ENCODE results near the gene IL12B.
"Not testable (repeated sequence)": the region's sequence is repeated elsewhere in the genome, so short reads cannot be mapped to it uniquely, and the experiment has no call there.

Gene IL12B

DNA sequence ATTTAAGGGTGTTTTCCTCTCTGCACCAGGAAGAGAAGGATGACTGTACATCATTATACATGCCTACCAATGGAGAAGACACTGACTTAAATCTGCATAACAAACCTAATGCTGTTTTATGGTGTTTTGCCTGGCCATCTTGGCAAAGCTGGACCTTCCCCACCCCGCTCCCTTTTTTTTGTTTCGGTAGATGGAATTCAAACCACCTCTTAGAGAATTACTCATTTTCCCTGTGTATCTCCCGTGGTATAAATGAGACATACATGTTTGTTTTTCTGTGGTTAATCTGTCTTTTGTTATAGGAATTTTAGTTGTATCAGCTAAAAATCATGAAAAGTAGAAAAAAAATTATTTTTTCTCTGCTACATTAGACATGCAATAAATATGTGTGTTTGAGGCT, 28.8 kb downstream of the IL12B start:
- no peaks in the 10 kb centered on the region for H3K27me3 ChIP-seq (ENCODE audit: control insufficient read depth in 2 of 2, insufficient read depth in 2 of 2, low read length in 2 of 2)
- H3K4me1 ChIP-seq (ENCODE audit: control insufficient read depth in 2 of 2, insufficient read depth in 2 of 2, low read length in 2 of 2), result no peaks in the 10 kb centered on the region
- H3K36me3 ChIP-seq (ENCODE audit: control insufficient read depth in 2 of 2, insufficient read depth in 2 of 2, low read length in 2 of 2), result no peaks in the 10 kb centered on the region
- H3K27ac ChIP-seq (ENCODE audit: low read depth in 2 of 2, low read length in 2 of 2), result no peak overlapping the region
- no peak overlapping the region for H3K4me3 ChIP-seq (ENCODE audit: low read length in 2 of 2)
- no peak overlapping the region for H3K9ac ChIP-seq (ENCODE audit: low read depth in 1 of 2, low read length in 2 of 2)
- peaks cover 0 to 7% of the 10 kb centered on the region in 2 donors for H3K9me3 ChIP-seq (ENCODE audit: control insufficient read depth in 2 of 2, low read length in 2 of 2)

DNA sequence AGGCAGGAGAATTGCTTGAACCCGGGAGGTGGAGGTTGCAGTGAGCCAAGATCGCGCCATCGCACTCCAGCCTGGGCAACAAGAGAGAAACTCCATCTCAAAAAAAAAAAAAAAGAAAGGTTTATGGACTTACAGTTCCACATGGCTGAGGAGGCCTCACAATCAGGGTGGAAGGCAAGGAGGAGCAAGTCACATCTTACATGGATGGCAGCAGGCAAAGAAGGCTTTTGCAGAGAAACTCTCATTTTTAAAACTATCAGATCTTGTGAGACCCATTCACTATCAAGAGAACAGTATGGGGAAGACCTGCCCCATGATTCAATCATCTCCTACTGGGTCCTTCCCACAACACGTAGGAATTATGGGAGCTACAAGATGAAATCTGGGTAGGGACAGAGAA, 33.0 kb downstream of the IL12B start:
- not testable (repeated sequence) for H3K9me3 ChIP-seq (ENCODE audit: control insufficient read depth in 2 of 2, low read length in 2 of 2); H3K4me3 ChIP-seq (ENCODE audit: low read length in 2 of 2); H3K27ac ChIP-seq (ENCODE audit: low read depth in 2 of 2, low read length in 2 of 2); H3K4me1 ChIP-seq (ENCODE audit: control insufficient read depth in 2 of 2, insufficient read depth in 2 of 2, low read length in 2 of 2); H3K9ac ChIP-seq (ENCODE audit: low read depth in 1 of 2, low read length in 2 of 2); H3K36me3 ChIP-seq (ENCODE audit: control insufficient read depth in 2 of 2, insufficient read depth in 2 of 2, low read length in 2 of 2); H3K27me3 ChIP-seq (ENCODE audit: control insufficient read depth in 2 of 2, insufficient read depth in 2 of 2, low read length in 2 of 2)

DNA sequence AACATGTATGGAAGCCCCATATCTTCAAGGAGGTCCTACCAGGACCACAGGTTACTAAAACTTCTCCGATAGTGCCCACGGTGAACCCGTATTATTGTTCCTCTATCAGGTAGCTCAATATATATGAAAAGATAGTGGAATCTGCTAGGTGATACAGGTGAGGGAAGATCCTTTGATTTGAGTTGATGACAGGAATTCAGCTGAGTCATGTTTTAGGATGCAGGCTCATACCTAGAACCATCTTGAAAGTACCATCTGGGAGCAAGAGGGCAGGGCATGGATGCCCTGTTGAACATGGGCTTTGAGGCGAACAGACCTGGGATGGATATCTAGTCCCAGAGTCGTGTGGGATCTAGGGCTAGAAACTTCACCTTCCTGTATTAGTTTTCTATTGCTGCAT, 35.4 kb downstream of the IL12B start:
- no peak overlapping the region for H3K9ac ChIP-seq (ENCODE audit: low read depth in 1 of 2, low read length in 2 of 2)
- H3K36me3 ChIP-seq (ENCODE audit: control insufficient read depth in 2 of 2, insufficient read depth in 2 of 2, low read length in 2 of 2), result no peaks in the 10 kb centered on the region
- H3K9me3 ChIP-seq (ENCODE audit: control insufficient read depth in 2 of 2, low read length in 2 of 2), result no peaks in the 10 kb centered on the region
- no peak overlapping the region for H3K4me3 ChIP-seq (ENCODE audit: low read length in 2 of 2)
- H3K4me1 ChIP-seq (ENCODE audit: control insufficient read depth in 2 of 2, insufficient read depth in 2 of 2, low read length in 2 of 2), result no peaks in the 10 kb centered on the region
- H3K27me3 ChIP-seq (ENCODE audit: control insufficient read depth in 2 of 2, insufficient read depth in 2 of 2, low read length in 2 of 2), result no peaks in the 10 kb centered on the region
- no peak overlapping the region for H3K27ac ChIP-seq (ENCODE audit: low read depth in 2 of 2, low read length in 2 of 2)

DNA sequence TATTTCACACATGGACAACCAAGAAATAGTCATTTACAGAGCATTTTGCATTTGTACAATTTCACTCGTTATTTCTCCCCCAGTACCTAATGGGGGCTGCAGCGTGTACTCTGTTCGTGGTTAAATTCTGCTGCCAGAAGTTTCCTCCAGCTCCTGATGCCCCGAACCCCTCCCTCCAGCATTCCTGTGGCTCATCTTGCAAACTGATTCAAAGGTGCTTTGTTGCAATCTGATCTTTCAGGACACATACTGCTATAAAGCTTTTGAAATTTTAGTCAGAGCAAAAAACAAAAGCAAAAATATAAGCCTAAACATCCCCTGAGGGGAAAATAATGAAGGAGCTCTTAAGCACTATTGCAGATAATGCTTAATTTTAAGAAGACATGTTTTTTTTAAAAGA, 39.5 kb downstream of the IL12B start:
- H3K9ac ChIP-seq (ENCODE audit: low read depth in 1 of 2, low read length in 2 of 2), result no peak overlapping the region

DNA sequence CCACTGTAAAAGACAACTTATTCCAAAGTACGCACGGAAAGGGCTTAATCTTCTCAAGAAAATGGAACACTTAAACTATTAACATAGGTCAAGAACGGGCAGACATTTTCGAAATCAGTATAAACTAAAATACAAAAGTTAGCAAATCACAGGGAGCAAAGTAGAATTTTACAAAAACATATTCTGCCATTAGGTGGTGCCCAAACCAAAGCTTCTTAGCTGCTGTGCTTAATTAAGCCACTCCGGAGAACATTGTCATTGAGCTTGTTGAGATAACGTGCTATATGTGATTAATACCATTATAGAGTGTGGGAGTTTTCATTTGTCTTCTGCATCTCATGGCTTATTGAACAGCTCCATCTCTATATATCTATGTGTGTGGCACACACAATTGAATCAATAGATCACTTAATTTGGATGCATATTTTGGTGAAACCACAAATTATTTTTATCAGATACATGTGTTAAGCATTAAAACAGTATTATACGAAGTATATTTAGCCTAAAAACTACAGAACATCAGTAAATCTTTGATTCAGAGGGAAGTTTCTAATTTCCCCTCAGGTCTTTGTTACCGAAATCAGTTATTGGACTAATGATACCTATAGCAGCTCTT, 43.8 kb downstream of the IL12B start:
- H3K36me3 ChIP-seq (ENCODE audit: control insufficient read depth in 2 of 2, insufficient read depth in 2 of 2, low read length in 2 of 2), result peaks cover 4 to 7% of the 10 kb centered on the region in 2 donors
- no peaks in the 10 kb centered on the region for H3K9me3 ChIP-seq (ENCODE audit: control insufficient read depth in 2 of 2, low read length in 2 of 2)
- no peak overlapping the region for H3K27ac ChIP-seq (ENCODE audit: low read depth in 2 of 2, low read length in 2 of 2)
- no peak overlapping the region for H3K4me3 ChIP-seq (ENCODE audit: low read length in 2 of 2)
- no peaks in the 10 kb centered on the region for H3K4me1 ChIP-seq (ENCODE audit: control insufficient read depth in 2 of 2, insufficient read depth in 2 of 2, low read length in 2 of 2)
- H3K9ac ChIP-seq (ENCODE audit: low read depth in 1 of 2, low read length in 2 of 2), result no peak overlapping the region
- no peaks in the 10 kb centered on the region for H3K27me3 ChIP-seq (ENCODE audit: control insufficient read depth in 2 of 2, insufficient read depth in 2 of 2, low read length in 2 of 2)

More for the DNA sequence above, 39.5 kb downstream of the IL12B start:
- Histone ChIP-seq H3K36me3 (ENCODE audit: control insufficient read depth in 2 of 2, insufficient read depth in 2 of 2, low read length in 2 of 2) (no peaks in the 10 kb centered on the region), H3K27me3 (ENCODE audit: control insufficient read depth in 2 of 2, insufficient read depth in 2 of 2, low read length in 2 of 2) (no peaks in the 10 kb centered on the region), H3K4me1 (ENCODE audit: control insufficient read depth in 2 of 2, insufficient read depth in 2 of 2, low read length in 2 of 2) (no peaks in the 10 kb centered on the region), H3K27ac (ENCODE audit: low read depth in 2 of 2, low read length in 2 of 2) (no peak overlapping the region), H3K9me3 (ENCODE audit: control insufficient read depth in 2 of 2, low read length in 2 of 2) (no peaks in the 10 kb centered on the region), H3K4me3 (ENCODE audit: low read length in 2 of 2) (no peak overlapping the region)

DNA sequence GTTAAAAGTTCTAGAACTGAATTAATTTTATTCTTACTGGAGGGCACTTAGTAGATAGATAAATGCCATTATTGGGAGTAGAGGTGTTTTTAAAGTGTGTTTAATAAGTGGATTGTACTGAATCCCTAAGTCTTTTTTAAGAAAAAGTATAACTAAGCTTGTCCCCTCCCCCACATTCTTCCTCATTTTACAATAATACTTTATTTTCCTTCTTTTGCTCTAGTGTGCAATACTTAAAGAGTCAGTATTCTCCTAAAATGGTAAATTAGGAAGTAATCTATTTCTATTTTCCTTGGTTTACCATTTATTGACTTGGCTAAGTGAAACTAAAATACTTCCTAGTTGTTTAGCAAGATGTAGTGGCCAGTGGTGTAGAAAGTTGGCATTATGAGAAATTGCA, 55.6 kb downstream of the IL12B start:
- Histone ChIP-seq H3K4me3 (ENCODE audit: low read length in 2 of 2) (no peak overlapping the region), H3K27me3 (ENCODE audit: control insufficient read depth in 2 of 2, insufficient read depth in 2 of 2, low read length in 2 of 2) (no peaks in the 10 kb centered on the region), H3K4me1 (ENCODE audit: control insufficient read depth in 2 of 2, insufficient read depth in 2 of 2, low read length in 2 of 2) (no peaks in the 10 kb centered on the region), H3K36me3 (ENCODE audit: control insufficient read depth in 2 of 2, insufficient read depth in 2 of 2, low read length in 2 of 2) (peaks cover 14 to 16% of the 10 kb centered on the region in 2 donors), H3K27ac (ENCODE audit: low read depth in 2 of 2, low read length in 2 of 2) (no peak overlapping the region), H3K9me3 (ENCODE audit: control insufficient read depth in 2 of 2, low read length in 2 of 2) (no peaks in the 10 kb centered on the region), H3K9ac (ENCODE audit: low read depth in 1 of 2, low read length in 2 of 2) (no peak overlapping the region)

DNA sequence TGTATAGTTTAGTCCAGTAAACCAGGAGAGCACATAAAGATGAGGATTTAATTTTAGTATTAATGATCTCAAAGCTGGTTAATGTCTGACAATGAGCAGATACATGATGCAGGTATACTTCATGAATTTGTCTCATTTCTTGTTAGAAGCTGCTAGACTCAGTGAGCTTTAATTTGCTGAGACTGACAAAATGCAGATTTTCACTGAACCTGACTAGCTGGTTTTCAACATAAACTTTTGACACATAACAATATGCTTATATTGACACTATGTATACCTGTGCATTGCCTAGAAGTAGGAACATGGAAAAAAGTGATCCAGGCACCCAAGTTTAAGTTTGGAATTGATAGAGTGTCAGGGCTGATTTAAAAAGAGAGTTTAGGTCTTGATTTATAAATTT, 56.4 kb downstream of the IL12B start:
- Histone ChIP-seq H3K27me3 (ENCODE audit: control insufficient read depth in 2 of 2, insufficient read depth in 2 of 2, low read length in 2 of 2) (no peaks in the 10 kb centered on the region), H3K9ac (ENCODE audit: low read depth in 1 of 2, low read length in 2 of 2) (no peak overlapping the region), H3K36me3 (ENCODE audit: control insufficient read depth in 2 of 2, insufficient read depth in 2 of 2, low read length in 2 of 2) (peaks cover 14 to 20% of the 10 kb centered on the region in 2 donors)

DNA sequence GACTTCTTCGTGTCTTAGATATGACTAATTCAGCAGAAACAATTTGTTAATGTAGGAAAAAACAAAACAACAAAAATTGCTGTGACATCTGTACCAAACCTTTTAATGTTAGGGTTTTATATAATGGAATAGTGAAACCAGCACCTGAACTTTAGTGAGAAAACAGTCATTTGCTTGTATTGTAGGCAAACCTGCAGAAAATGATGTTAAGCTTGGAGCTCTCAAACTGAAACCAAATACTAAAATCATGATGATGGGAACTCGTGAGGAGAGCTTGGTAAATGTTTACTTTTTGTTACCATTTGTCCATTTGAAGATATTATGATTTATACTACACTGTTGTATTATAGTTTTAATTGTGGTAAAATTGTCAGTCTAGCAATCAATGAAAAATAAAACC, 60.6 kb downstream of the IL12B start:
- Histone ChIP-seq H3K9ac (ENCODE audit: low read depth in 1 of 2, low read length in 2 of 2) (no peak overlapping the region), H3K9me3 (ENCODE audit: control insufficient read depth in 2 of 2, low read length in 2 of 2) (no peaks in the 10 kb centered on the region), H3K4me3 (ENCODE audit: low read length in 2 of 2) (no peak overlapping the region), H3K36me3 (ENCODE audit: control insufficient read depth in 2 of 2, insufficient read depth in 2 of 2, low read length in 2 of 2) (peaks cover 10 to 15% of the 10 kb centered on the region in 2 donors), H3K4me1 (ENCODE audit: control insufficient read depth in 2 of 2, insufficient read depth in 2 of 2, low read length in 2 of 2) (no peaks in the 10 kb centered on the region), H3K27me3 (ENCODE audit: control insufficient read depth in 2 of 2, insufficient read depth in 2 of 2, low read length in 2 of 2) (no peaks in the 10 kb centered on the region), H3K27ac (ENCODE audit: low read depth in 2 of 2, low read length in 2 of 2) (no peak overlapping the region)

More for the DNA sequence above, 56.4 kb downstream of the IL12B start:
- no peaks in the 10 kb centered on the region for H3K9me3 ChIP-seq (ENCODE audit: control insufficient read depth in 2 of 2, low read length in 2 of 2)
- no peak overlapping the region for H3K4me3 ChIP-seq (ENCODE audit: low read length in 2 of 2)
- H3K4me1 ChIP-seq (ENCODE audit: control insufficient read depth in 2 of 2, insufficient read depth in 2 of 2, low read length in 2 of 2), result no peaks in the 10 kb centered on the region
- no peak overlapping the region for H3K27ac ChIP-seq (ENCODE audit: low read depth in 2 of 2, low read length in 2 of 2)

DNA sequence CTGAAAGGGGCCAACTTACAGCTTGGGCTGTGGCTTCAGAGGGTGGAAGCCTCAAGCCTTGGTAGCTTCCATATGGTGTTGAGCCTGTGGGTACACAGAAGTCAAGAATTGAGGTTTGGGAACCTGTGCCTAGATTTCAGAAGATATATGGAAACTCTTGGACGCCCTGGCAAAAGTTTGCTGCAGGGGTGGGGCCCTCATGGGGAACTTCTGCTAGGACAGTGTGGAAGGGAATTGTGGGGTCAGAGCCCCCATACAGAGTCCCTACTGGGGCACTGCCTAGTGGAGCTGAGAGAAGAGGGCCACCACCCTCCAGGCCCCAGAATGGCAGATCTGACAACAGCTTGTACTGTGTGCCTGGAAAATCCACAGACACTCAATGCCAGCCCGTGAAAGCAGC, 63.5 kb downstream of the IL12B start:
- H3K27ac ChIP-seq (ENCODE audit: low read depth in 2 of 2, low read length in 2 of 2); H3K4me3 ChIP-seq (ENCODE audit: low read length in 2 of 2); H3K9me3 ChIP-seq (ENCODE audit: control insufficient read depth in 2 of 2, low read length in 2 of 2); H3K9ac ChIP-seq (ENCODE audit: low read depth in 1 of 2, low read length in 2 of 2); H3K36me3 ChIP-seq (ENCODE audit: control insufficient read depth in 2 of 2, insufficient read depth in 2 of 2, low read length in 2 of 2); H3K27me3 ChIP-seq (ENCODE audit: control insufficient read depth in 2 of 2, insufficient read depth in 2 of 2, low read length in 2 of 2): not testable (repeated sequence)
- H3K4me1 ChIP-seq (ENCODE audit: control insufficient read depth in 2 of 2, insufficient read depth in 2 of 2, low read length in 2 of 2), result peaks cover 9 to 10% of the 10 kb centered on the region in 2 donors

Measured in mucosa of rectum (tissue), 2 donors.